HepG2 (cell line): ENCODE data around the gene MNT. TPM values are rescaled to one million over a fixed set of nuclear protein-coding genes. Genes with fewer than 3 reads are reported as not detected.

Experiments
- CEBPB ChIP-seq: IDR thresholded peaks from 2 replicates; pipeline ENCODE4 v1.6.1; 2011; ENCODE audit warnings: low read depth, low read length, improper control_type of control experiment, borderline replicate concordance
- GATAD1 ChIP-seq: IDR thresholded peaks from 2 replicates; pipeline ENCODE4 v1.6.1; 2016; ENCODE audit warnings: missing genetic modification reagents, missing compliant biosample characterization
- HDAC1 ChIP-seq: sonication (generic); formaldehyde crosslinking; IDR thresholded peaks from 2 replicates; pipeline ENCODE4 v1.5.1; 2020; ENCODE audit warnings: mild to moderate bottlenecking, missing genetic modification reagents
- HNRNPK ChIP-seq: fragments of 200-400 bp; formaldehyde crosslinking; IDR thresholded peaks from 2 replicates; pipeline ENCODE4 v1.6.1; 2018; ENCODE audit warnings: low read length, low read depth, moderate library complexity, mild to moderate bottlenecking; ENCODE audit not compliant: poor library complexity, severe bottlenecking
- HNRNPL ChIP-seq: fragments of 200-400 bp; formaldehyde crosslinking; IDR thresholded peaks from 2 replicates; pipeline ENCODE4 v1.6.1; 2017; ENCODE audit warnings: mild to moderate bottlenecking, low read depth, low read length
- IKZF4 ChIP-seq: sonication (generic); formaldehyde crosslinking; IDR thresholded peaks from 2 replicates; pipeline ENCODE4 v1.5.1; 2020; ENCODE audit warnings: borderline replicate concordance, mild to moderate bottlenecking, low read depth, missing genetic modification reagents; ENCODE audit errors: not compliant biosample characterization
- KLF13 ChIP-seq: sonication (generic); formaldehyde crosslinking; IDR thresholded peaks from 2 replicates; pipeline ENCODE4 v1.4.0; 2020; ENCODE audit warnings: mild to moderate bottlenecking, missing genetic modification reagents
- MIER3 ChIP-seq: IDR thresholded peaks from 2 replicates; pipeline ENCODE4 v1.6.1; 2016; ENCODE audit warnings: missing compliant biosample characterization, borderline replicate concordance
- POGZ ChIP-seq: sonication (generic); formaldehyde crosslinking; IDR thresholded peaks from 2 replicates; pipeline ENCODE4 v1.4.0; 2020; ENCODE audit warnings: mild to moderate bottlenecking, missing genetic modification reagents
- RBFOX2 ChIP-seq: fragments of 200-400 bp; formaldehyde crosslinking; IDR thresholded peaks from 2 replicates; pipeline ENCODE4 v1.6.1; 2017; ENCODE audit warnings: low read depth, mild to moderate bottlenecking, low read length
- SIN3A ChIP-seq: IDR thresholded peaks from 2 replicates; pipeline ENCODE4 v1.6.1; 2011; ENCODE audit warnings: low read depth, mild to moderate bottlenecking, control low read depth, low read length, borderline replicate concordance
- TOPORS ChIP-seq: sonication (generic); formaldehyde crosslinking; IDR thresholded peaks from 2 replicates; pipeline ENCODE4 v1.8.0; 2023; ENCODE audit warnings: mild to moderate bottlenecking, missing genetic modification reagents
- ZNF317 ChIP-seq: sonication (generic); formaldehyde crosslinking; IDR thresholded peaks from 2 replicates; pipeline ENCODE4 v1.5.0; 2020; ENCODE audit warnings: mild to moderate bottlenecking, missing genetic modification reagents
- ZNF430 ChIP-seq: sonication (generic); formaldehyde crosslinking; IDR thresholded peaks from 2 replicates; pipeline ENCODE4 v1.9.0; 2021; ENCODE audit warnings: mild to moderate bottlenecking, missing genetic modification reagents
- ZNF543 ChIP-seq: sonication (generic); formaldehyde crosslinking; IDR thresholded peaks from 2 replicates; pipeline ENCODE4 v1.4.0; 2020; ENCODE audit warnings: mild to moderate bottlenecking, missing genetic modification reagents
- ZNF674 ChIP-seq: sonication (generic); formaldehyde crosslinking; IDR thresholded peaks from 2 replicates; pipeline ENCODE4 v1.5.0; 2020; ENCODE audit warnings: low read depth, mild to moderate bottlenecking, missing genetic modification reagents
- ZSCAN31 ChIP-seq: sonication (generic); formaldehyde crosslinking; IDR thresholded peaks from 2 replicates; pipeline ENCODE4 v1.5.0; 2020; ENCODE audit warnings: low read depth, mild to moderate bottlenecking, missing genetic modification reagents
- polyA plus RNA-seq, 8 experiments: library from polyadenylated mRNA; depleted of rRNA in 3 of 8; stranded (reverse) in 7 of 8; unstranded in 1 of 8; fragments of >200 nt; fragmentation: Illumina TruSeq in 4 of 8; extraction: Trizol in 4 of 8; gene quantifications; 2 replicates each; pipeline versions ENCODE4 v1.2.1 to v1.2.3, GENCODE V29; 2011 to 2016; ENCODE audit warnings: low read depth in 4 of 8, missing spikeins in 1 of 8, mixed read lengths in 1 of 8; ENCODE audit not compliant: insufficient read depth in 1 of 8
- total RNA-seq, 5 experiments: library from RNA; depleted of rRNA; stranded (reverse); fragments of >200 nt; fragmentation: Illumina TruSeq; extraction: Trizol; gene quantifications; 2 replicates each; pipeline ENCODE4 v1.2.3, GENCODE V29; 2016; ENCODE audit warnings: low read depth in 1 of 5
- TF ChIP-seq, protein P1 (sequence below): sonication (generic); formaldehyde crosslinking; IDR thresholded peaks from 2 replicates; pipeline ENCODE4 v1.4.0; 2020; ENCODE audit warnings: missing genetic modification reagents, low read depth, mild to moderate bottlenecking, borderline replicate concordance
- TF ChIP-seq, protein P2 (sequence below): sonication (generic); formaldehyde crosslinking; IDR thresholded peaks from 2 replicates; pipeline ENCODE4 v1.4.0; 2020; ENCODE audit warnings: missing genetic modification reagents, borderline replicate concordance
- TF ChIP-seq, protein P3 (sequence below): IDR thresholded peaks from 2 replicates; pipeline ENCODE4 v1.6.1; 2016; ENCODE audit warnings: mild to moderate bottlenecking
- TF ChIP-seq, protein P4 (sequence below): sonication (generic); formaldehyde crosslinking; IDR thresholded peaks from 2 replicates; pipeline ENCODE4 v1.4.0; 2020; ENCODE audit warnings: missing genetic modification reagents

Gene MNT
- total and polyA plus RNA-seq, 2 of the 13 experiments (the other 11 are each of a cell fraction or from before 2014, with no cell fraction given): 2.1 to 3.5 TPM

DNA sequence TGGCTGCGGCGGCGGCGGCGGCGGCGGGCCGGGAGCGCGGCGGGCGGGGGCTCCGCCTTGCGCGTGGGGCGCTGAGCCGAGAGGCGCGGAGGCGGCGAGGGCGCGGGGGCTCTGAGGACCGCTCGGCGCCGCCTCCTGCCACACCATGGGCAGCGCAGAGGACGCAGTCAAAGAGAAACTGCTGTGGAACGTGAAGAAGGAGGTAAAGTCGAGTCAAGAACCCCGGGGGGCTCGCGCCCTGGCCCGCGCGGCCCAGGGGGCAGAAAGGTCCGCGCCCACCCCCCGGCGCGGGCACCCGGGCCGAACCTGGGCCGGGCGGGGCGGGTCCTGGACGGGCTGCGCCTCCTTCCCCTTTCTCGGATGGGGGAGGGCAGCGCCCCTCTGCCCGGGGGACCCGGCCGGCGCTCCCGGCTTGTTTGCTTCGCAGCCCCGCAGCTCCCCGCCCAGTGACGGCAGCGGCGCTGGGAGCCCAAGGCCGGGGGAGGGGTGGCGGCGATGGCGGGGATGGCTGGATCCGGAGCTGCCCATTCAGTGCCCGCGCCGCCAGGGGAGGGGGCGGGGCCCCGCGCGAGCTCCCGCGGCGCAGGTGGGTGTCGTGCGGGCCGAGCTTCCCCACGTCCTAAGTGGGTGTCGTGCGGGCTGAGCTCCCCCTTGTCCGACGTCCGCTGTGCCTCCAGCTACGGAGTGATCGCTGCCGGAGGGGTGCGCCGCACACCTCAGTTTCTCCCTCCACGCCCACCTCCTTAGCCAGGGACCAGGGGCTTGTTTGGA is 63.1 kb downstream of the MNT start (continued):
- TF ChIP-seq KLF13 (CRISPR knock-in tag) (no peak), MIER3 (CRISPR knock-in tag) (0 out of 2 replicates have a peak, but pooled peaks have one; percentile 21), HDAC1 (0 out of 2 replicates have a peak, but pooled peaks have one; percentile 8), HNRNPK (peak; percentile 49), HNRNPL (0 out of 2 replicates have a peak, but pooled peaks have one; percentile 45), GATAD1 (CRISPR knock-in tag) (peak; percentile 28), ZNF430 (CRISPR knock-in tag) (0 out of 2 replicates have a peak, but pooled peaks have one; percentile 37), ZNF317 (0 out of 2 replicates have a peak, but pooled peaks have one; percentile 35), ZNF543 (no peak), ZNF674 (CRISPR knock-in tag) (0 out of 2 replicates have a peak, but pooled peaks have one; percentile 36), POGZ (peak; percentile 14; the same call in 1 of the 2 replicates), RBFOX2 (peak; percentile 53; the same call in 1 of the 2 replicates), SIN3A (peak; percentile 54; the same call in 1 of the 2 replicates), TOPORS (CRISPR knock-in tag) (0 out of 2 replicates have a peak, but pooled peaks have one; percentile 40), CEBPB (no peak), ZSCAN31 (no peak), IKZF4 (CRISPR knock-in tag) (peak; percentile 67)
- TF ChIP-seq, protein P1, sequence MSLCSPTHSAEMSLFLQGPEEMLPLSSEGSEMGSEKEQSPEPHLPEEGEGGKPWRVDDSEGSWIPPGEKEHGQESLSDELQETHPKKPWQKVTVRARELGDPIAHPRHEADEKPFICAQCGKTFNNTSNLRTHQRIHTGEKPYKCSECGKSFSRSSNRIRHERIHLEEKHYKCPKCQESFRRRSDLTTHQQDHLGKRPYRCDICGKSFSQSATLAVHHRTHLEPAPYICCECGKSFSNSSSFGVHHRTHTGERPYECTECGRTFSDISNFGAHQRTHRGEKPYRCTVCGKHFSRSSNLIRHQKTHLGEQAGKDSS (CRISPR knock-in tag): 0 out of 2 replicates have a peak, but pooled peaks have one; percentile 29
- TF ChIP-seq, protein P2, sequence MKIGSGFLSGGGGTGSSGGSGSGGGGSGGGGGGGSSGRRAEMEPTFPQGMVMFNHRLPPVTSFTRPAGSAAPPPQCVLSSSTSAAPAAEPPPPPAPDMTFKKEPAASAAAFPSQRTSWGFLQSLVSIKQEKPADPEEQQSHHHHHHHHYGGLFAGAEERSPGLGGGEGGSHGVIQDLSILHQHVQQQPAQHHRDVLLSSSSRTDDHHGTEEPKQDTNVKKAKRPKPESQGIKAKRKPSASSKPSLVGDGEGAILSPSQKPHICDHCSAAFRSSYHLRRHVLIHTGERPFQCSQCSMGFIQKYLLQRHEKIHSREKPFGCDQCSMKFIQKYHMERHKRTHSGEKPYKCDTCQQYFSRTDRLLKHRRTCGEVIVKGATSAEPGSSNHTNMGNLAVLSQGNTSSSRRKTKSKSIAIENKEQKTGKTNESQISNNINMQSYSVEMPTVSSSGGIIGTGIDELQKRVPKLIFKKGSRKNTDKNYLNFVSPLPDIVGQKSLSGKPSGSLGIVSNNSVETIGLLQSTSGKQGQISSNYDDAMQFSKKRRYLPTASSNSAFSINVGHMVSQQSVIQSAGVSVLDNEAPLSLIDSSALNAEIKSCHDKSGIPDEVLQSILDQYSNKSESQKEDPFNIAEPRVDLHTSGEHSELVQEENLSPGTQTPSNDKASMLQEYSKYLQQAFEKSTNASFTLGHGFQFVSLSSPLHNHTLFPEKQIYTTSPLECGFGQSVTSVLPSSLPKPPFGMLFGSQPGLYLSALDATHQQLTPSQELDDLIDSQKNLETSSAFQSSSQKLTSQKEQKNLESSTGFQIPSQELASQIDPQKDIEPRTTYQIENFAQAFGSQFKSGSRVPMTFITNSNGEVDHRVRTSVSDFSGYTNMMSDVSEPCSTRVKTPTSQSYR (CRISPR knock-in tag): peak; percentile 80; the same call in 1 of the 2 replicates
- TF ChIP-seq, protein P3, sequence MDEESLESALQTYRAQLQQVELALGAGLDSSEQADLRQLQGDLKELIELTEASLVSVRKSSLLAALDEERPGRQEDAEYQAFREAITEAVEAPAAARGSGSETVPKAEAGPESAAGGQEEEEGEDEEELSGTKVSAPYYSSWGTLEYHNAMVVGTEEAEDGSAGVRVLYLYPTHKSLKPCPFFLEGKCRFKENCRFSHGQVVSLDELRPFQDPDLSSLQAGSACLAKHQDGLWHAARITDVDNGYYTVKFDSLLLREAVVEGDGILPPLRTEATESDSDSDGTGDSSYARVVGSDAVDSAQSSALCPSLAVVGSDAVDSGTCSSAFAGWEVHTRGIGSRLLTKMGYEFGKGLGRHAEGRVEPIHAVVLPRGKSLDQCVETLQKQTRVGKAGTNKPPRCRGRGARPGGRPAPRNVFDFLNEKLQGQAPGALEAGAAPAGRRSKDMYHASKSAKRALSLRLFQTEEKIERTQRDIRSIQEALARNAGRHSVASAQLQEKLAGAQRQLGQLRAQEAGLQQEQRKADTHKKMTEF: 0 out of 2 replicates have a peak, but pooled peaks have one; percentile 5
- TF ChIP-seq, protein P4, sequence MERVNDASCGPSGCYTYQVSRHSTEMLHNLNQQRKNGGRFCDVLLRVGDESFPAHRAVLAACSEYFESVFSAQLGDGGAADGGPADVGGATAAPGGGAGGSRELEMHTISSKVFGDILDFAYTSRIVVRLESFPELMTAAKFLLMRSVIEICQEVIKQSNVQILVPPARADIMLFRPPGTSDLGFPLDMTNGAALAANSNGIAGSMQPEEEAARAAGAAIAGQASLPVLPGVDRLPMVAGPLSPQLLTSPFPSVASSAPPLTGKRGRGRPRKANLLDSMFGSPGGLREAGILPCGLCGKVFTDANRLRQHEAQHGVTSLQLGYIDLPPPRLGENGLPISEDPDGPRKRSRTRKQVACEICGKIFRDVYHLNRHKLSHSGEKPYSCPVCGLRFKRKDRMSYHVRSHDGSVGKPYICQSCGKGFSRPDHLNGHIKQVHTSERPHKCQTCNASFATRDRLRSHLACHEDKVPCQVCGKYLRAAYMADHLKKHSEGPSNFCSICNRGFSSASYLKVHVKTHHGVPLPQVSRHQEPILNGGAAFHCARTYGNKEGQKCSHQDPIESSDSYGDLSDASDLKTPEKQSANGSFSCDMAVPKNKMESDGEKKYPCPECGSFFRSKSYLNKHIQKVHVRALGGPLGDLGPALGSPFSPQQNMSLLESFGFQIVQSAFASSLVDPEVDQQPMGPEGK: peak; percentile 53; the same call in 1 of the 2 replicates
